Hepatocyte (in vitro differentiated cells): ENCODE results near the gene EXOSC2. TPM values are rescaled to one million over a fixed set of nuclear protein-coding genes. Genes with fewer than 3 reads are reported as not detected.

Experiments
- DNase-seq: peaks from one replicate; pipeline ENCODE4 v3.0.0-alpha.2; 2016; ENCODE audit warnings: low spot score
- H2AFZ ChIP-seq: fragments of 200-600 bp; sonication (generic); 2 replicates; pipeline ENCODE4 v1.6.0; 2016; ENCODE audit warnings: antibody characterized with exemption, mild to moderate bottlenecking
- H3K27ac ChIP-seq: fragments of 200-600 bp; sonication (generic); 2 replicates; pipeline ENCODE4 v1.5.1; 2016; ENCODE audit warnings: mild to moderate bottlenecking
- H3K27me3 ChIP-seq: fragments of 200-600 bp; sonication (generic); 2 replicates; pipeline ENCODE4 v1.6.1; 2016
- H3K36me3 ChIP-seq: fragments of 200-600 bp; sonication (generic); replicated peaks from 2 replicates; pipeline ENCODE4 v1.5.1; 2016; ENCODE audit warnings: low read depth; ENCODE audit not compliant: insufficient read depth
- H3K4me1 ChIP-seq: fragments of 200-600 bp; sonication (generic); 2 replicates; pipeline ENCODE4 v1.5.1; 2016; ENCODE audit warnings: mild to moderate bottlenecking, moderate library complexity; ENCODE audit not compliant: insufficient read depth
- H3K4me2 ChIP-seq: fragments of 200-600 bp; sonication (generic); 2 replicates; pipeline ENCODE4 v1.6.0; 2016
- H3K4me3 ChIP-seq: fragments of 200-600 bp; sonication (generic); 2 replicates; pipeline ENCODE4 v1.5.1; 2016; ENCODE audit warnings: mild to moderate bottlenecking
- H3K79me2 ChIP-seq: fragments of 200-600 bp; sonication (generic); 2 replicates; pipeline ENCODE4 v1.6.0; 2017; ENCODE audit warnings: mild to moderate bottlenecking
- H3K9me2 ChIP-seq: fragments of 200-600 bp; sonication (generic); replicated peaks from 2 replicates; pipeline ENCODE4 v1.6.0; 2017; ENCODE audit warnings: mild to moderate bottlenecking; ENCODE audit not compliant: insufficient read depth
- H3K9me3 ChIP-seq: fragments of 200-600 bp; sonication (generic); 2 replicates; pipeline ENCODE4 v1.5.1; 2016; ENCODE audit warnings: low read depth, mild to moderate bottlenecking
- H4K20me1 ChIP-seq: fragments of 200-600 bp; sonication (generic); 2 replicates; pipeline ENCODE4 v1.6.0; 2016; ENCODE audit warnings: mild to moderate bottlenecking; ENCODE audit not compliant: insufficient read depth, poor library complexity, severe bottlenecking
- EZH2 ChIP-seq: fragments of 200-600 bp; sonication (generic); IDR thresholded peaks from 2 replicates; pipeline ENCODE4 v1.6.1; 2016; ENCODE audit warnings: antibody characterized with exemption, mild to moderate bottlenecking, borderline replicate concordance
- EZH2phosphoT487 ChIP-seq: fragments of 200-600 bp; sonication (generic); IDR thresholded peaks from one replicate; pipeline ENCODE4 v1.6.1; 2018; ENCODE audit warnings: antibody characterized with exemption, mild to moderate bottlenecking, low read depth, moderate library complexity; ENCODE audit not compliant: unreplicated experiment, severe bottlenecking
- WGBS: methylation state at CpG from one replicate; pipeline ENCODE4 v1.1.6; 2016; ENCODE audit warnings: low lambda C conversion rate; ENCODE audit errors: missing lambda C conversion rate; 5-methylcytosine and 5-hydroxymethylcytosine counted together
- polyA plus RNA-seq: library from polyadenylated mRNA; unstranded; fragments of >200 nt; fragmentation: Nextera tagmentation; extraction: Ambion mirVana; gene quantifications from 2 replicates; pipeline ENCODE4 v1.2.1, GENCODE V29; 2016
- total RNA-seq: library from RNA; depleted of rRNA; stranded (reverse); fragments of >200 nt; gene quantifications from 2 replicates; pipeline ENCODE4 v1.2.3, GENCODE V29; 2014
- TF ChIP-seq, protein P1 (sequence below): fragments of 200-600 bp; sonication (generic); IDR thresholded peaks from 2 replicates; pipeline ENCODE4 v1.5.1; 2016; ENCODE audit warnings: antibody characterized with exemption, mild to moderate bottlenecking; ENCODE audit not compliant: poor library complexity

EXOSC2 gene
- total and polyA plus RNA-seq, 2 experiments from 2014 or later: 13.0 to 24.3 TPM

- Histone ChIP-seq H2AFZ (no peak overlapping the region), H3K4me2 (no peak overlapping the region), H3K36me3 (no peaks in the 10 kb centered on the region), H3K79me2 (no peaks in the 10 kb centered on the region), H3K4me1 (no peaks in the 10 kb centered on the region), H3K4me3 (no peak overlapping the region), H3K27ac (no peak overlapping the region), H3K9me2 (no peaks in the 10 kb centered on the region), H4K20me1 (no peaks in the 10 kb centered on the region), H3K27me3 (peaks cover 69% of the 10 kb centered on the region), H3K9me3 (no peaks in the 10 kb centered on the region)
- TF ChIP-seq EZH2phosphoT487 (no peak), EZH2 (no peak)
- TF ChIP-seq, protein P1, sequence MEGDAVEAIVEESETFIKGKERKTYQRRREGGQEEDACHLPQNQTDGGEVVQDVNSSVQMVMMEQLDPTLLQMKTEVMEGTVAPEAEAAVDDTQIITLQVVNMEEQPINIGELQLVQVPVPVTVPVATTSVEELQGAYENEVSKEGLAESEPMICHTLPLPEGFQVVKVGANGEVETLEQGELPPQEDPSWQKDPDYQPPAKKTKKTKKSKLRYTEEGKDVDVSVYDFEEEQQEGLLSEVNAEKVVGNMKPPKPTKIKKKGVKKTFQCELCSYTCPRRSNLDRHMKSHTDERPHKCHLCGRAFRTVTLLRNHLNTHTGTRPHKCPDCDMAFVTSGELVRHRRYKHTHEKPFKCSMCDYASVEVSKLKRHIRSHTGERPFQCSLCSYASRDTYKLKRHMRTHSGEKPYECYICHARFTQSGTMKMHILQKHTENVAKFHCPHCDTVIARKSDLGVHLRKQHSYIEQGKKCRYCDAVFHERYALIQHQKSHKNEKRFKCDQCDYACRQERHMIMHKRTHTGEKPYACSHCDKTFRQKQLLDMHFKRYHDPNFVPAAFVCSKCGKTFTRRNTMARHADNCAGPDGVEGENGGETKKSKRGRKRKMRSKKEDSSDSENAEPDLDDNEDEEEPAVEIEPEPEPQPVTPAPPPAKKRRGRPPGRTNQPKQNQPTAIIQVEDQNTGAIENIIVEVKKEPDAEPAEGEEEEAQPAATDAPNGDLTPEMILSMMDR: no peak
- no peak for DNase-seq
- 87% methylated on average over 6 of the region's 6 CpGs for WGBS
Measured at GRCh38 chr9:130654879-130655278, 38.7 kb upstream of the EXOSC2 start.

DNA sequence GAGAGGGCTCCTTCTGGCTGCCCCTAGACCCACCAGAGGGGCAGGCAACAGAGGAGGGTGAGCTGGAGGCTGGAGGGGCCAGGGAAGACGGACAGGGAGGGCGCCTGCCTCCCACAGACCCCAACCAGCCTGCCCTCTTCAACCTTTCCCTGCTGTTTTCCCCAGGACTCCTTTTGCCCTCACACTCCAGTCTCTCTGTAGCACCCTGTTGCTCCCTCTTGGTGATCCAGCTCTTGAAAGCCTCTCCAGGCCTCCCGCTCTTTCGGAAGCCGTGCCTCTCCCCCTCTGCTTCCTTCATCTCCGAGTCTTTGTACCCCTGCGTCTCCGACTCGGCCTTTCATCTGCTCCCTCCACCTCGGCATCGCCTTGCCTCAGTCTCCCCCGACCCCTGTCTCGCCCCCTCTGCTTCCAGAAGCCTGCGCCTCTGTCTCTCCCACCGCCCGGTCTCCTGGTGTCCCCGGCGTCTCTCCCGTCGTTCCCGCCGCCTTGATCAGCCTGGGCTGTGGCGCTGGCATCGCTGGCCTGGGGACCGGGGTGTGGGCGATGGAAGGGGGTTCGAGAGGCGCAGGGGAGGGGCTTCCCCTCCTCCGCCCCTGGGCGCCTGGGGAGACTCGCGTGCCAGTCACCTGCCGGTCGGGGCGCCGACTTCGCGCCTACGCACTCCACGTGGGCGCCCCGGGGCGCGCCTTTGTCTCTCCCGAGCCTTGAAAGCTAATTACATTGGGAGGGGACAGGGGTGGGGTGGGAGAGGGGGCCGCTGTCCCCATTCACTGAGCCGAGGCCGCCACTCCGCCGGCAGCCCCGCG is 34.5 kb upstream of the EXOSC2 start:
- H3K4me2 ChIP-seq: peak overlapping the region; percentile 85
- WGBS: 21% methylated on average over 34 of the region's 52 CpGs

DNA sequence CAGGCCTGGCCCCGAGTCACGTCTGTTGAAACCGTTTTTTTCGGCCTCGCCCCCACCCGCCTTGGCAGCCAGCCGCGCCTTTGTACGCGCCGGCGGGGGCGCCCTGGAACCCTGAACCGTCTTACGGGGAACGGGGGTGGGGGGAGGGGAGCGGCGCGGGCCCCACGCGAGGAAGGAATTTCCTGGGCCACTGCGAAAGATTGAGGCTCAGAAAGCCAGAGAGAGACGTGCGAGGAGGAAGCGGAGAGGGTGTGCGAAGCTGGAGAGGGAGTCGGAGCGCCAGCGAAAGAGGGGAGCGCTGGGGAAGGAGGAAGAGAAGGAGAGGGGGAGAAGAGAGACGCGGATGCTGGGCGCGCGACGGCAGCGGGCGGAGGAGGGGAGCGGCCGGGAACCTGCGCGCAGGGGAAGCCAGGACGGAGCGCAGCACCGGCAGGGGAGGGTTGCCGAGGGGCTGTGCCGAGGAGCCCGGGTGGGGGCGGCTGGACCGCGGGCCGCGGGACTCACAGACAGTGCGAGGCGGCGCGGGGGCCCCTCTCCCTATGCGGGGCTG is 33.8 kb upstream of the EXOSC2 start:
- under 1% methylated on average over 22 of the region's 58 CpGs for WGBS
- H3K9me3 ChIP-seq: no peaks in the 10 kb centered on the region
- TF ChIP-seq, protein P1: no peak
- peak; percentile 91 for TF ChIP-seq EZH2phosphoT487
- peak; percentile 98 for TF ChIP-seq EZH2
- H3K36me3 ChIP-seq: no peaks in the 10 kb centered on the region
- no peak overlapping the region for H2AFZ ChIP-seq
- H3K4me1 ChIP-seq: peaks cover 17% of the 10 kb centered on the region
- no peaks in the 10 kb centered on the region for H3K79me2 ChIP-seq
- H4K20me1 ChIP-seq: no peaks in the 10 kb centered on the region
- H3K27me3 ChIP-seq: peaks cover 98% of the 10 kb centered on the region
- no peak overlapping the region for H3K27ac ChIP-seq
- H3K4me2 ChIP-seq: peak overlapping the region; percentile 85
- H3K4me3 ChIP-seq: no peak overlapping the region
- DNase-seq: no peak
- H3K9me2 ChIP-seq: no peaks in the 10 kb centered on the region

More for the DNA sequence above, 34.5 kb upstream of the EXOSC2 start:
- H3K9me2 ChIP-seq: no peaks in the 10 kb centered on the region
- H3K79me2 ChIP-seq: no peaks in the 10 kb centered on the region
- peaks cover 96% of the 10 kb centered on the region for H3K27me3 ChIP-seq
- TF ChIP-seq EZH2 (peak; percentile 92), EZH2phosphoT487 (no peak)
- TF ChIP-seq, protein P1: no peak
- H2AFZ ChIP-seq: no peak overlapping the region
- DNase-seq: no peak
- no peaks in the 10 kb centered on the region for H3K9me3 ChIP-seq
- no peaks in the 10 kb centered on the region for H3K36me3 ChIP-seq
- H4K20me1 ChIP-seq: no peaks in the 10 kb centered on the region
- H3K27ac ChIP-seq: no peak overlapping the region
- no peak overlapping the region for H3K4me3 ChIP-seq
- peaks cover 17% of the 10 kb centered on the region for H3K4me1 ChIP-seq
